ENCODE measurements around the gene ZNF654. TPM values are rescaled to one million over a fixed set of nuclear protein-coding genes. Genes with fewer than 3 reads are reported as not detected.

ZNF654 gene
- total and polyA plus RNA-seq, 2 of the 13 experiments (the other 11 are each of a cell fraction or from before 2014, with no cell fraction given) = 1.8 to 4.1 TPM

DNA sequence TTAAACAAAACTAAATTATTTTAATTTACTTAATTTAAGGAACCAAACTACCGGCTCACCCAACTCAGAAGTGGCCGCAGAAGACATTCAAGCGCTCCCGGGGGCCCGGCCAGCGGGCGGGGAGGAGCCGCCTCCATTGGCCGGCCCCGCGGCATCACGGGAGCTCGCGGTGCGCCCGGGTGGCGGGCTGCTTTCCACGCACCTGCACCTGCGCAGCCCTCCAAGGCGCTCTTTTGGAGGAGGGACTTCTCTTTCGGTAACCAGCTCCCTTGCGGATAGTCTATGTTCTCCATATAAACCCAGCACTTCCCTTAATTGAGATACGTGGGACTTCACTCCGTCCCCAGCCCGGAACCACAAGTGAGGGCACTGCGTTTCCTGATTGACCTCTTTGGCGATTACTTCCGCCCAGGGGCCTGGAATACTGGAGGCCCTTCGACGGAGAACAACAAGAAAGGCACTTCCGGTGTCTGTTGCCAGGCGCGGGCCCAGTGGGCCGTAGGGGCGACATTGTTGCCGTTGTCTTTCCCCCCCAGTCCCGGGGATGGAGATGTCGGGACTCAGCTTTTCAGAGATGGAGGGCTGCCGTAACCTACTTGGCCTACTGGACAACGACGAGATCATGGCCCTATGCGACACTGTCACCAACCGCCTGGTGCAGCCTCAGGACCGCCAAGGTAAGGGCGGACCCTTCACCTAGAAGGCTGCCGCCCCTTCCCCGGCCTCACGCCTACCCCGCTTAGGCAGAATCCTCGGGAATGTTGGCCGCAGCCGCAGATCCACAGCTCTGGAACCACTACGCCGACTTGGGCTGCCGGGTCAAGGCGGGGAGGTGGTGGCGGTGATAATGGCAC, 90.7 kb downstream of the ZNF654 start, which contains the start of gene C3orf38 (continued):
- TF ChIP-seq MYNN (CRISPR knock-in tag; IDR thresholded peaks at IDR 0.05; ENCODE audit: low read depth) (no peak), RXRA (CRISPR knock-in tag; IDR thresholded peaks at IDR 0.05) (peak; percentile 69), TMF1 (CRISPR knock-in tag; IDR thresholded peaks at IDR 0.05; ENCODE audit: low read depth) (no peak), ZNF678 (CRISPR knock-in tag; IDR thresholded peaks at IDR 0.05) (peak; percentile 86), ZNF496 (CRISPR knock-in tag; IDR thresholded peaks at IDR 0.05; ENCODE audit: insufficient replicate concordance) (no peak), NFIC (IDR thresholded peaks at IDR 0.05; ENCODE audit: low read length) (peak; percentile 53; the same call in 1 of the 2 replicates), FOSL2 (CRISPR knock-in tag; IDR thresholded peaks at IDR 0.05) (peak; percentile 46; the same call in 1 of the 2 replicates), GPN1 (CRISPR knock-in tag; IDR thresholded peaks at IDR 0.05; ENCODE audit: borderline replicate concordance) (no peak), RORA (CRISPR knock-in tag; IDR thresholded peaks at IDR 0.05) (no peak), ZFP37 (CRISPR knock-in tag; IDR thresholded peaks at IDR 0.05; ENCODE audit: borderline replicate concordance) (0 out of 2 replicates have a peak, but pooled peaks have one; percentile 22), ZSCAN29 (CRISPR knock-in tag; conservative IDR thresholded peaks at IDR 0.05) (peak; percentile 51; the same call in 1 of the 2 replicates), SAFB2 (CRISPR knock-in tag; IDR thresholded peaks at IDR 0.05; ENCODE audit: borderline replicate concordance, low read depth) (no peak; the same call in 1 of the 2 replicates), ZNF562 (CRISPR knock-in tag; IDR thresholded peaks at IDR 0.05; ENCODE audit: borderline replicate concordance) (no peak), ZNF720 (CRISPR knock-in tag; IDR thresholded peaks at IDR 0.05) (no peak)
- TF ChIP-seq, protein P1, sequence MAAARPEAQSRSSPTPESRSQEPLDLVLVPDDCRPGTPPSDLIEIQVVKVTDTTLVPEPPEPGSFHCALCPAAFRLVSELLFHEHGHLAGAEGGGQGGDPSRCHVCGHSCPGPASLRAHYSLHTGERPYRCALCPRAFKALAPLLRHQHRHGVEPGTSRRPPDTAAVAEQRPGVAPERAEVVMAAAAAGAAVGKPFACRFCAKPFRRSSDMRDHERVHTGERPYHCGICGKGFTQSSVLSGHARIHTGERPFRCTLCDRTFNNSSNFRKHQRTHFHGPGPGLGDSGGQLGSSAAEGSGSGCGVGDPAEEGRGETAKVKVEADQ (CRISPR knock-in tag; IDR thresholded peaks at IDR 0.05; ENCODE audit: borderline replicate concordance) = peak; percentile 96
- TF ChIP-seq, protein P2, sequence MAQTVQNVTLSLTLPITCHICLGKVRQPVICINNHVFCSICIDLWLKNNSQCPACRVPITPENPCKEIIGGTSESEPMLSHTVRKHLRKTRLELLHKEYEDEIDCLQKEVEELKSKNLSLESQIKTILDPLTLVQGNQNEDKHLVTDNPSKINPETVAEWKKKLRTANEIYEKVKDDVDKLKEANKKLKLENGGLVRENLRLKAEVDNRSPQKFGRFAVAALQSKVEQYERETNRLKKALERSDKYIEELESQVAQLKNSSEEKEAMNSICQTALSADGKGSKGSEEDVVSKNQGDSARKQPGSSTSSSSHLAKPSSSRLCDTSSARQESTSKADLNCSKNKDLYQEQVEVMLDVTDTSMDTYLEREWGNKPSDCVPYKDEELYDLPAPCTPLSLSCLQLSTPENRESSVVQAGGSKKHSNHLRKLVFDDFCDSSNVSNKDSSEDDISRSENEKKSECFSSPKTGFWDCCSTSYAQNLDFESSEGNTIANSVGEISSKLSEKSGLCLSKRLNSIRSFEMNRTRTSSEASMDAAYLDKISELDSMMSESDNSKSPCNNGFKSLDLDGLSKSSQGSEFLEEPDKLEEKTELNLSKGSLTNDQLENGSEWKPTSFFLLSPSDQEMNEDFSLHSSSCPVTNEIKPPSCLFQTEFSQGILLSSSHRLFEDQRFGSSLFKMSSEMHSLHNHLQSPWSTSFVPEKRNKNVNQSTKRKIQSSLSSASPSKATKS (CRISPR knock-in tag; IDR thresholded peaks at IDR 0.05) = no peak
- TF ChIP-seq, protein P3, sequence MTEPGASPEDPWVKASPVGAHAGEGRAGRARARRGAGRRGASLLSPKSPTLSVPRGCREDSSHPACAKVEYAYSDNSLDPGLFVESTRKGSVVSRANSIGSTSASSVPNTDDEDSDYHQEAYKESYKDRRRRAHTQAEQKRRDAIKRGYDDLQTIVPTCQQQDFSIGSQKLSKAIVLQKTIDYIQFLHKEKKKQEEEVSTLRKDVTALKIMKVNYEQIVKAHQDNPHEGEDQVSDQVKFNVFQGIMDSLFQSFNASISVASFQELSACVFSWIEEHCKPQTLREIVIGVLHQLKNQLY (CRISPR knock-in tag; IDR thresholded peaks at IDR 0.05) = no peak
- TF ChIP-seq, protein P4, sequence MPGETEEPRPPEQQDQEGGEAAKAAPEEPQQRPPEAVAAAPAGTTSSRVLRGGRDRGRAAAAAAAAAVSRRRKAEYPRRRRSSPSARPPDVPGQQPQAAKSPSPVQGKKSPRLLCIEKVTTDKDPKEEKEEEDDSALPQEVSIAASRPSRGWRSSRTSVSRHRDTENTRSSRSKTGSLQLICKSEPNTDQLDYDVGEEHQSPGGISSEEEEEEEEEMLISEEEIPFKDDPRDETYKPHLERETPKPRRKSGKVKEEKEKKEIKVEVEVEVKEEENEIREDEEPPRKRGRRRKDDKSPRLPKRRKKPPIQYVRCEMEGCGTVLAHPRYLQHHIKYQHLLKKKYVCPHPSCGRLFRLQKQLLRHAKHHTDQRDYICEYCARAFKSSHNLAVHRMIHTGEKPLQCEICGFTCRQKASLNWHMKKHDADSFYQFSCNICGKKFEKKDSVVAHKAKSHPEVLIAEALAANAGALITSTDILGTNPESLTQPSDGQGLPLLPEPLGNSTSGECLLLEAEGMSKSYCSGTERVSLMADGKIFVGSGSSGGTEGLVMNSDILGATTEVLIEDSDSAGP (CRISPR knock-in tag; IDR thresholded peaks at IDR 0.05; ENCODE audit: borderline replicate concordance) = peak; percentile 81
- TF ChIP-seq, protein P5, sequence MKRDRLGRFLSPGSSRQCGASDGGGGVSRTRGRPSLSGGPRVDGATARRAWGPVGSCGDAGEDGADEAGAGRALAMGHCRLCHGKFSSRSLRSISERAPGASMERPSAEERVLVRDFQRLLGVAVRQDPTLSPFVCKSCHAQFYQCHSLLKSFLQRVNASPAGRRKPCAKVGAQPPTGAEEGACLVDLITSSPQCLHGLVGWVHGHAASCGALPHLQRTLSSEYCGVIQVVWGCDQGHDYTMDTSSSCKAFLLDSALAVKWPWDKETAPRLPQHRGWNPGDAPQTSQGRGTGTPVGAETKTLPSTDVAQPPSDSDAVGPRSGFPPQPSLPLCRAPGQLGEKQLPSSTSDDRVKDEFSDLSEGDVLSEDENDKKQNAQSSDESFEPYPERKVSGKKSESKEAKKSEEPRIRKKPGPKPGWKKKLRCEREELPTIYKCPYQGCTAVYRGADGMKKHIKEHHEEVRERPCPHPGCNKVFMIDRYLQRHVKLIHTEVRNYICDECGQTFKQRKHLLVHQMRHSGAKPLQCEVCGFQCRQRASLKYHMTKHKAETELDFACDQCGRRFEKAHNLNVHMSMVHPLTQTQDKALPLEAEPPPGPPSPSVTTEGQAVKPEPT (CRISPR knock-in tag; IDR thresholded peaks at IDR 0.05; ENCODE audit: low read depth) = peak; percentile 91; the same call in 1 of the 2 replicates

All from HepG2 (cell line).